GM12878 (cell line): ENCODE results near the gene MIOS. TPM values are rescaled to one million over a fixed set of nuclear protein-coding genes. Genes with fewer than 3 reads are reported as not detected.

Experiments used
- ATAC-seq: fragments of 200-7000 bp; cut with Tn5 transposase; 3 replicates; pipeline ENCODE4 v1.9.1; 2020; ENCODE audit warnings: mild to moderate bottlenecking, moderate library complexity
- BruUV-seq: library from RNA; stranded (reverse); fragments of 400-500 nt; replicated peaks from 2 replicates; lab custom pipeline; 2021; lab: Mats Ljungman, UMichigan
- CTCF ChIA-PET: fragments of 300-600 bp; sonication (Branson Sonifier 250); formaldehyde crosslinking; extraction: SDS; loops from one replicate; lab custom pipeline; 2021; ENCODE audit warnings: inconsistent platforms; lab: Yijun Ruan, JAX
- POLR2A ChIA-PET: fragments of 350-600 bp; formaldehyde crosslinking; extraction: SDS; loops from one replicate; lab custom pipeline; 2021; ENCODE audit warnings: inconsistent platforms; lab: Charles Lee
- RAD21 ChIA-PET: fragments of 300-600 bp; sonication (Branson Sonifier 250); formaldehyde crosslinking; loops from one replicate; lab custom pipeline; 2023; ENCODE audit warnings: antibody characterized with exemption; ENCODE audit not compliant: unreplicated experiment; lab: Charles Lee
- SMC1A ChIA-PET: fragments of 300-600 bp; sonication (Branson Sonifier 250); formaldehyde crosslinking; loops from one replicate; lab custom pipeline; 2023; ENCODE audit not compliant: unreplicated experiment, uncharacterized antibody; lab: Charles Lee
- DNase-seq: peaks from one replicate; pipeline ENCODE4 v3.0.0-alpha.2; 2011; ENCODE audit warnings: low read depth, low spot score
- FAIRE-seq: peaks from 3 replicates; lab custom pipeline; 2011; peaks lifted over from hg19 to GRCh38; lab: Jason Lieb, UNC
- H2AFZ ChIP-seq: 2 replicates; pipeline ENCODE4 v1.6.0; 2011; ENCODE audit warnings: low read depth, low read length, control low read depth; ENCODE audit not compliant: control insufficient read depth
- H3K27ac ChIP-seq: 2 replicates; pipeline ENCODE4 v1.5.1; 2011; ENCODE audit warnings: control low read depth; ENCODE audit not compliant: control insufficient read depth, insufficient read depth
- H3K27me3 ChIP-seq, 2 experiments: replicated peaks in 1 of 2; 2 replicates each; pipeline versions ENCODE4 v1.6.0 to v1.6.1; 2011; ENCODE audit warnings: low read length in 1 of 2; ENCODE audit not compliant: control insufficient read depth in 2 of 2, insufficient read depth in 2 of 2
- H3K36me3 ChIP-seq, 2 experiments: 2 replicates each; pipeline ENCODE4 v1.5.1; 2011; ENCODE audit warnings: low read length in 1 of 2; ENCODE audit not compliant: control insufficient read depth in 2 of 2, insufficient read depth in 2 of 2
- H3K4me1 ChIP-seq: 2 replicates; pipeline ENCODE4 v1.6.1; 2011; ENCODE audit warnings: mild to moderate bottlenecking, low read length, moderate library complexity, mixed read lengths; ENCODE audit not compliant: control insufficient read depth, insufficient read depth
- H3K4me2 ChIP-seq: 2 replicates; pipeline ENCODE4 v1.6.0; 2011; ENCODE audit warnings: control low read depth; ENCODE audit not compliant: control insufficient read depth, insufficient read depth
- H3K4me3 ChIP-seq: fragments of 200-600 bp; sonication (generic); 2 replicates; pipeline ENCODE4 v1.5.1; 2016
- H3K79me2 ChIP-seq: 2 replicates; pipeline ENCODE4 v1.6.0; 2011; ENCODE audit warnings: low read length; ENCODE audit not compliant: control insufficient read depth, insufficient read depth
- H3K9ac ChIP-seq: 2 replicates; pipeline ENCODE4 v1.8.0; 2011; ENCODE audit warnings: low read length, control low read depth, mixed read lengths; ENCODE audit not compliant: control insufficient read depth, insufficient read depth
- H3K9me3 ChIP-seq: replicated peaks from 3 replicates; pipeline ENCODE4 v1.5.1; 2011; ENCODE audit warnings: mild to moderate bottlenecking, low read length; ENCODE audit not compliant: control insufficient read depth, insufficient read depth
- H4K20me1 ChIP-seq: 2 replicates; pipeline ENCODE4 v1.6.0; 2011; ENCODE audit not compliant: control insufficient read depth, insufficient read depth
- ATF7 ChIP-seq: fragments of 450-650 bp; IDR thresholded peaks from 2 replicates; pipeline ENCODE4 v1.6.1; 2016; ENCODE audit warnings: low read depth, mild to moderate bottlenecking
- CBX5 ChIP-seq: sonication (generic); IDR thresholded peaks from 2 replicates; pipeline ENCODE4 v1.6.1; 2016; ENCODE audit warnings: low read depth, moderate library complexity, mild to moderate bottlenecking, inconsistent platforms
- NFXL1 ChIP-seq: fragments of 450-650 bp; IDR thresholded peaks from 2 replicates; pipeline ENCODE4 v1.6.1; 2017; ENCODE audit warnings: antibody characterized with exemption, mild to moderate bottlenecking, borderline replicate concordance
- PBX3 ChIP-seq: IDR thresholded peaks from 2 replicates; pipeline ENCODE4 v1.6.1; 2011; ENCODE audit warnings: mild to moderate bottlenecking, low read depth, low read length, moderate library complexity; ENCODE audit not compliant: insufficient replicate concordance
- POU2F2 ChIP-seq: IDR thresholded peaks from 3 replicates; pipeline ENCODE4 v1.6.1; 2011; ENCODE audit warnings: low read depth, mild to moderate bottlenecking, low read length, borderline replicate concordance
- RAD51 ChIP-seq: fragments of 450-650 bp; IDR thresholded peaks from 2 replicates; pipeline ENCODE4 v1.6.1; 2016; ENCODE audit warnings: moderate library complexity, mild to moderate bottlenecking, inconsistent platforms
- RUNX3 ChIP-seq: IDR thresholded peaks from 2 replicates; pipeline ENCODE4 v1.6.1; 2012; ENCODE audit warnings: low read length, inconsistent platforms
- TBL1XR1 ChIP-seq: IDR thresholded peaks from 2 replicates; pipeline ENCODE4 v1.6.1; 2012; ENCODE audit warnings: low read depth, low read length, improper control_type of control experiment
- TCF12 ChIP-seq: IDR thresholded peaks from 2 replicates; pipeline ENCODE4 v1.6.1; 2011; ENCODE audit warnings: low read depth, mild to moderate bottlenecking, low read length
- WRNIP1 ChIP-seq: IDR thresholded peaks from 2 replicates; pipeline ENCODE4 v1.6.1; 2011; ENCODE audit warnings: low read depth, low read length, improper control_type of control experiment, borderline replicate concordance
- ZBTB11 ChIP-seq: fragments of 450-650 bp; formaldehyde crosslinking; IDR thresholded peaks from 2 replicates; pipeline ENCODE4 v1.5.0; 2022; ENCODE audit warnings: mild to moderate bottlenecking, missing genetic modification characterization
- ZBTB33 ChIP-seq: fragments of 450-650 bp; IDR thresholded peaks from 2 replicates; pipeline ENCODE4 v1.6.1; 2017; ENCODE audit warnings: mild to moderate bottlenecking
- ZBTB4 ChIP-seq: fragments of 450-650 bp; formaldehyde crosslinking; IDR thresholded peaks from 2 replicates; pipeline ENCODE4 v1.4.0; 2022; ENCODE audit warnings: mild to moderate bottlenecking, moderate library complexity
- ZZZ3 ChIP-seq: IDR thresholded peaks from 2 replicates; pipeline ENCODE4 v1.6.1; 2011; ENCODE audit warnings: low read depth; ENCODE audit not compliant: control insufficient read depth, insufficient read length
- WGBS: methylation state at CpG from one replicate; pipeline ENCODE4 v1.1.6; 2016; ENCODE audit warnings: low lambda C conversion rate; ENCODE audit not compliant: insufficient replicate concordance, insufficient coverage; ENCODE audit errors: missing lambda C conversion rate; 5-methylcytosine and 5-hydroxymethylcytosine counted together
- in situ Hi-C: fragments of 300-500 bp; cut with MboI; formaldehyde crosslinking; loops from 9 replicates; pipeline ENCODE4 v1.14.3; 2018; ENCODE audit warnings: mixed read lengths
- intact Hi-C: fragments of 100-400 bp; cut with micrococcal nuclease; formaldehyde crosslinking; loops from one replicate; pipeline ENCODE4 v1.14.2; 2022; ENCODE audit not compliant: unreplicated experiment
- polyA plus RNA-seq, 11 experiments: library from polyadenylated mRNA; depleted of rRNA in 4 of 11; unstranded in 6 of 11; stranded (reverse) in 5 of 11; fragments of >200 nt; fragmentation: Nextera tagmentation in 4 of 11; fragmentation: Illumina TruSeq in 1 of 11; extraction: Ambion mirVana in 4 of 11; extraction: Trizol in 1 of 11; gene quantifications; 1 replicate in 1 of 11; 2 replicates in 10 of 11; pipeline versions ENCODE4 v1.2.1 to v1.2.3, GENCODE V29; 2011 to 2016; ENCODE audit warnings: inconsistent platforms in 2 of 11, missing spikeins in 2 of 11, low read depth in 1 of 11
- total RNA-seq, 4 experiments: library from RNA; depleted of rRNA in 3 of 4; stranded (reverse); fragments of >200 nt in 3 of 4; fragmentation: Illumina TruSeq in 1 of 4; extraction: Trizol in 1 of 4; gene quantifications; 2 replicates each; pipeline versions ENCODE4 v1.2.1 to v1.2.3, GENCODE V29; 2013 to 2021

MIOS gene
- total and polyA plus RNA-seq, 10 of the 15 experiments (the other 5 are each of a cell fraction or from before 2014, with no cell fraction given), result 13.1 to 94.9 (median 54.2) TPM

GRCh38 chr7:7581531-7582179 is 15.0 kb downstream of the MIOS start:
- Histone ChIP-seq H4K20me1 (0 out of 2 replicates have a peak, but pooled peaks cover 4% of the 10 kb centered on the region), H3K4me1 (peaks cover 9% of the 10 kb centered on the region), H2AFZ (no peak overlapping the region), H3K27me3 (no peaks in the 10 kb centered on the region), H3K4me3 (no peak overlapping the region), H3K4me2 (no peak overlapping the region), H3K9ac (no peak overlapping the region), H3K9me3 (no peaks in the 10 kb centered on the region; the same call in 2 of the 3 replicates), H3K36me3 (peaks cover 0 to 18% of the 10 kb centered on the region in 2 experiments; a peak in 2 of 4 replicates), H3K79me2 (peaks cover 32% of the 10 kb centered on the region), H3K27ac (no peak overlapping the region)
- RAD21 ChIA-PET, result no interaction called here
- SMC1A ChIA-PET, result interaction anchor here (1.0 kb wide), 1 partner anchor 11 kb away, joined by 3 read pairs; no protein-coding TSS in a partner anchor
- ATAC-seq (no peak), FAIRE-seq (no peak), DNase-seq (no peak)
- intact Hi-C loops (no loop called here), in situ Hi-C loops (loop anchor here (25.0 kb wide), 1 partner anchor 631 kb away; no protein-coding TSS in a partner anchor)
- CTCF ChIA-PET, result interaction anchor here (0.7 kb wide), 2 partner anchors 11 to 40 kb away, joined by 3 read pairs; no protein-coding TSS in a partner anchor
- no TSS peak for BruUV-seq
- 94% methylated on average over 10 of the region's 10 CpGs for WGBS
- POLR2A ChIA-PET, result no interaction called here
- TF ChIP-seq CBX5 (no peak), ZBTB11 (CRISPR knock-in tag) (no peak), POU2F2 (no peak), WRNIP1 (no peak), ATF7 (no peak), TCF12 (no peak), ZBTB4 (no peak), RAD51 (no peak), RUNX3 (no peak), ZBTB33 (no peak), PBX3 (no peak), NFXL1 (no peak), TBL1XR1 (no peak), ZZZ3 (no peak)
